ENCODE results near the gene SETD9.

SETD9 gene, protein sequence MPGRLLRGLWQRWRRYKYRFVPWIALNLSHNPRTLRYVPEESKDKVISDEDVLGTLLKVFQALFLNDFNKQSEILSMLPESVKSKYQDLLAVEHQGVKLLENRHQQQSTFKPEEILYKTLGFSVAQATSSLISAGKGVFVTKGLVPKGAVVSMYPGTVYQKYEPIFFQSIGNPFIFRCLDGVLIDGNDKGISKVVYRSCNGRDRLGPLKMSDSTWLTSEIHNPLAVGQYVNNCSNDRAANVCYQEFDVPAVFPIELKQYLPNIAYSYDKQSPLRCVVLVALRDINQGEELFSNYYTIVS

DNA sequence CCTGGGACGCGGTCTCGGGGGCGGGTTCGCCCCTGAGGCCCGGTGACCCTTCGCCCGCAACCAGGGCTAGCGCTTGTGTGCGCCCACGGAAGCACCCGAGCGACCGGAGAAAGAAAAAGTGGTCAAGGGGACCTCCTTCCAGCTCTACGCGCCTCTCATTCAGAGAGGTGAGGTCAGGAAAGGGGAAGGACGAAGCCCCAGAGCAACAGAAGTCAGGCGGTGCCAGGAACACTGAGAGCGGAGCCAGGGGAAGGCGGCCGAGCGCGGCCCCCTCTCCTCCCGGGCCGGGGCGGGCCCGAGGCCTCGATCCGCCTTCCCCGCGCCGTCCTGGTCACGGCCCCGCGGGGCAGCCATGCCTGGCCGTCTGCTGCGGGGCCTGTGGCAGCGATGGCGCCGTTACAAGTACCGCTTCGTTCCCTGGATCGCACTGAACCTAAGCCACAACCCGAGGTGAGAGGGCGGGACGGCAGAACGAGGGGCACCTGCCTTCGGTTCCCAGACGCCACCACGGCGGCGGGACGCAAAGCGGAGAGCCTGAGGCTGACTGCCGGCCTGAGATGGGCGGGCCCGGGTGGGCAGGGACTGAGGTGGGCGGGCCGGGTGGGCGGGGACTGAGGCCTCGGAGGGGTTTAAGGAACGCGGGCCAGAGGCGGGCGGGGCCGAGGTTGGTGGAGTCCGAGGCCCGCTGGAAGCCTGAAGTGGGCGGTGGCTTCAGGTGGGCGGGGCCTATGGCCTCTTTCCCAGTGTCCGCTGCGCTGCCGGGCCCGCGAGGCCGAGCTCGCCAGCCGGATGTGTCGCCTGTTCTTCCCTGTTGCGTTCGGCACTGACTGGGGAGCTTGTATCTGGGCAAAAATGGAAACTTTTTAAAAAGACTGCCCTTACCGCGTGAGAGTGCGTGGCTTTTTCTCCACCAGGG lies at the start of gene SETD9:
Gene SETD9, plus strand, starts transcription at position 303 of the 916 bp plus-strand sequence. Its CDS starts 50 bp downstream, at position 353.
- no peaks in the 10 kb centered on the region for H3F3A ChIP-seq (ENCODE audit: low read depth)
- peaks cover 15% of the 10 kb centered on the region for H3K79me2 ChIP-seq (ENCODE audit: insufficient read depth, low read length)

DNA sequence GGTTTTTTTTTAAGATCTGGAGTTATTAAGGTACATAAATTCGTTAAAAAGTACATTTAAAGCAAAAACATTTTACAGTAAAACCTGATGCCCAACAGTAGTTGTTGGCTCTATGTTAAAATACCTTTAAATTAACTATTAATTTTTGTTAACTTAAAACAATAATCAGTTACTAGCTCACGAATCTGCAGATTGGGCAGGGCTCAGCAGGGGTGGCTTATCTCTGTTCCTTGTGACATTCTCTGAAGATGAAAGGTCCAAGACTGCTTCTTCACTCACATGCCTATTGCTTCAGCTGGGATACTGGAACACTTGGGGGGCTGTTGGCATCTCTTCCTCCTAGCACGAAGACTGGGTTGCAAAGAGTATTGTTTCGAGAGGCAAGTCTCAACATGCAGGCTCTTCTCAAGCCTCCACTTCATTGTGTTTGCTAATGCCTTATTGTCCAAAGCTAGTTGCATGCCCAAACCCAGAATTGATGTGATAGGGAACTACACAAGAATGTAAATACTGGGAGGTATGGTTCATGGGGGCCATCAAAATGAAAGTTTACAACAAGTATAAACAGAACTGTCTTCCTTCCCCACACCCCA lies 47.4 kb upstream of the SETD9 start:
- no peaks in the 10 kb centered on the region for H3F3A ChIP-seq (ENCODE audit: low read depth)
- no peak overlapping the region for H3K9ac ChIP-seq (ENCODE audit: low read depth, low read length, poor library complexity, severe bottlenecking)
- H3K79me2 ChIP-seq (ENCODE audit: insufficient read depth, low read length), result peaks cover 25% of the 10 kb centered on the region
- no peaks in the 10 kb centered on the region for H3K27me3 ChIP-seq (ENCODE audit: insufficient read depth, low read length, poor library complexity, severe bottlenecking)
- H4K20me1 ChIP-seq (ENCODE audit: insufficient read depth, low read length, poor library complexity, severe bottlenecking), result peaks cover 17% of the 10 kb centered on the region
- H2AFZ ChIP-seq (ENCODE audit: low read length), result no peak overlapping the region
- no peak overlapping the region for H3K4me3 ChIP-seq (ENCODE audit: low read length, poor library complexity, severe bottlenecking)
- H3K4me2 ChIP-seq (ENCODE audit: low read depth, low read length, poor library complexity, severe bottlenecking), result no peak overlapping the region
- TF ChIP-seq, protein P1, sequence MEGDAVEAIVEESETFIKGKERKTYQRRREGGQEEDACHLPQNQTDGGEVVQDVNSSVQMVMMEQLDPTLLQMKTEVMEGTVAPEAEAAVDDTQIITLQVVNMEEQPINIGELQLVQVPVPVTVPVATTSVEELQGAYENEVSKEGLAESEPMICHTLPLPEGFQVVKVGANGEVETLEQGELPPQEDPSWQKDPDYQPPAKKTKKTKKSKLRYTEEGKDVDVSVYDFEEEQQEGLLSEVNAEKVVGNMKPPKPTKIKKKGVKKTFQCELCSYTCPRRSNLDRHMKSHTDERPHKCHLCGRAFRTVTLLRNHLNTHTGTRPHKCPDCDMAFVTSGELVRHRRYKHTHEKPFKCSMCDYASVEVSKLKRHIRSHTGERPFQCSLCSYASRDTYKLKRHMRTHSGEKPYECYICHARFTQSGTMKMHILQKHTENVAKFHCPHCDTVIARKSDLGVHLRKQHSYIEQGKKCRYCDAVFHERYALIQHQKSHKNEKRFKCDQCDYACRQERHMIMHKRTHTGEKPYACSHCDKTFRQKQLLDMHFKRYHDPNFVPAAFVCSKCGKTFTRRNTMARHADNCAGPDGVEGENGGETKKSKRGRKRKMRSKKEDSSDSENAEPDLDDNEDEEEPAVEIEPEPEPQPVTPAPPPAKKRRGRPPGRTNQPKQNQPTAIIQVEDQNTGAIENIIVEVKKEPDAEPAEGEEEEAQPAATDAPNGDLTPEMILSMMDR (conservative IDR thresholded peaks at IDR 0.05; ENCODE audit: low read length), result no peak
- TF ChIP-seq EZH2phosphoT487 (IDR thresholded peaks at IDR 0.05; ENCODE audit: borderline replicate concordance), result no peak
- H3K4me1 ChIP-seq (ENCODE audit: insufficient read depth, low read length, poor library complexity, severe bottlenecking), result no peaks in the 10 kb centered on the region
- no peaks in the 10 kb centered on the region for H3K9me3 ChIP-seq (ENCODE audit: insufficient read depth, low read depth, low read length)
- H3K9me2 ChIP-seq (replicated peaks; ENCODE audit: low read depth, low read length), result no peaks in the 10 kb centered on the region
- H3K36me3 ChIP-seq (ENCODE audit: insufficient read depth, low read length), result peaks cover 89% of the 10 kb centered on the region

More for the DNA sequence above, at the start of gene SETD9:
- no peak for TF ChIP-seq EZH2phosphoT487 (IDR thresholded peaks at IDR 0.05; ENCODE audit: borderline replicate concordance)
- TF ChIP-seq, protein P1 (conservative IDR thresholded peaks at IDR 0.05; ENCODE audit: low read length), result no peak
- Histone ChIP-seq H3K4me1 (ENCODE audit: insufficient read depth, low read length, poor library complexity, severe bottlenecking) (peaks cover 21% of the 10 kb centered on the region), H4K20me1 (ENCODE audit: insufficient read depth, low read length, poor library complexity, severe bottlenecking) (no peaks in the 10 kb centered on the region), H3K36me3 (ENCODE audit: insufficient read depth, low read length) (no peaks in the 10 kb centered on the region), H3K4me2 (ENCODE audit: low read depth, low read length, poor library complexity, severe bottlenecking) (peak within 1 kb of the TSS; percentile 85), H3K4me3 (ENCODE audit: low read length, poor library complexity, severe bottlenecking) (peak within 1 kb of the TSS; percentile 86), H2AFZ (ENCODE audit: low read length) (peak within 1 kb of the TSS; percentile 96), H3K9ac (ENCODE audit: low read depth, low read length, poor library complexity, severe bottlenecking) (peak within 1 kb of the TSS; percentile 96), H3K9me3 (ENCODE audit: insufficient read depth, low read depth, low read length) (no peaks in the 10 kb centered on the region; the same call in 1 of the 2 replicates), H3K27me3 (ENCODE audit: insufficient read depth, low read length, poor library complexity, severe bottlenecking) (no peaks in the 10 kb centered on the region), H3K9me2 (replicated peaks; ENCODE audit: low read depth, low read length) (no peaks in the 10 kb centered on the region)

DNA sequence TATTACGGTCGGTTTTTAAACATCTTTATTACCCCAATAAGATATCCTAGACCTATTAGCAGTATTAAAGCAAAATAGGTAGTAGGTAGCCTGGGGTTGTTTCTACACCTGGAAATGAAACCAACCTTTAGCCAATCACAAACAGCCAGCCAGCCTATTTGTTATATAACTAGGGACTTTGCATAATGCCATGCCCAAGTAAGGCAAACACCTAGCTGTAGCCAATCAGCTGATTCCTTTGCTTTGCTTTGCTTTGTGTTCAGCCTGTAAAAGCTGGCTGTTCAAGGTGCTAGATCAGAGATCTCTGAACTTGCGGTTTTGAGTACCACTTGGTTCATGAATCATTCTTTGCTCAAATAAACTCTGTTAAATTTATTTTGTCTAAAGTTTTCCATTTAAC lies 46.5 kb upstream of the SETD9 start:
- no peaks in the 10 kb centered on the region for H3K9me2 ChIP-seq (replicated peaks; ENCODE audit: low read depth, low read length)
- peaks cover 90% of the 10 kb centered on the region for H3K36me3 ChIP-seq (ENCODE audit: insufficient read depth, low read length)
- H3K79me2 ChIP-seq (ENCODE audit: insufficient read depth, low read length), result peaks cover 15% of the 10 kb centered on the region
- H3K9me3 ChIP-seq (ENCODE audit: insufficient read depth, low read depth, low read length), result no peaks in the 10 kb centered on the region
- peaks cover 9% of the 10 kb centered on the region for H4K20me1 ChIP-seq (ENCODE audit: insufficient read depth, low read length, poor library complexity, severe bottlenecking)
- no peak overlapping the region for H3K4me3 ChIP-seq (ENCODE audit: low read length, poor library complexity, severe bottlenecking)
- H2AFZ ChIP-seq (ENCODE audit: low read length), result no peak overlapping the region
- no peak overlapping the region for H3K4me2 ChIP-seq (ENCODE audit: low read depth, low read length, poor library complexity, severe bottlenecking)
- no peaks in the 10 kb centered on the region for H3K27me3 ChIP-seq (ENCODE audit: insufficient read depth, low read length, poor library complexity, severe bottlenecking)
- no peaks in the 10 kb centered on the region for H3K4me1 ChIP-seq (ENCODE audit: insufficient read depth, low read length, poor library complexity, severe bottlenecking)
- no peak for TF ChIP-seq EZH2phosphoT487 (IDR thresholded peaks at IDR 0.05; ENCODE audit: borderline replicate concordance)
- TF ChIP-seq, protein P1 (conservative IDR thresholded peaks at IDR 0.05; ENCODE audit: low read length), result no peak
- H3F3A ChIP-seq (ENCODE audit: low read depth), result no peaks in the 10 kb centered on the region
- H3K9ac ChIP-seq (ENCODE audit: low read depth, low read length, poor library complexity, severe bottlenecking), result no peak overlapping the region

Data from Loucy (cell line).